ENCODE results near the gene ATG4B.
"Not testable (repeated sequence)": the region's sequence is repeated elsewhere in the genome, so short reads cannot be mapped to it uniquely, and the experiment has no call there.

The ATG4B gene

DNA sequence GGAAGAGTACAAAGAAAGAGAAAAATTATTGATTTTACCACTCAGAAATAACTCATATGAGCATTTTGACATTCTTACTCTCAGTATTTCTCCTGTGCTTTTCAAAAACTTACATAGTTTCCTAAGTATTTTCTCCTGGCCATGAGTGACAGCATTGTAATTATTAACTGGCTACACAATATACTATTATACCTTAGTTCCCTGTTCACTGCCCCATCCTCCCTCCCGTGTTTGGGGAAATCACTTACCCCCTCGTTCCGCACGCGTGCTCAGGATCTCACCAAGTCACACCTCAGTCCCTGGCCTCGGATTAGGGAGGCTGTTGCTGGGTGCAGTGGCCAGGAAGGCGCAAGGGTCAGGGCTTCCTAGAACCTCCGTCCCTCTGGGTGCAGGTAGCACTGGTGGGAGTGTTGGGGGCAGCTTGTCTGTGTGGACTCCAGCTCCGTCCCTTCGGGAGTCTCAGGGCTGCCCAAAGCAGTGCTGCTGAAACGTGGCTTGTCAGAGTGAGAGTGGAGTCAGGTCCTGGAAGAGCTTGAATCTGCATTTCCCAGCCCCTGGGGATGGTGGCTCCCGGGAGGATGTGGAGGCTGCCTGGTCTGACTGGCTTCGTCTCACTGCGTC lies 23.2 kb downstream of the ATG4B start:
- no peaks in the 10 kb centered on the region for H3K27me3 ChIP-seq (ENCODE audit: insufficient read depth, low read depth, severe bottlenecking)
- no peak overlapping the region for H3K27ac ChIP-seq
- DNase-seq: no peak
- no peaks in the 10 kb centered on the region for H3K9me3 ChIP-seq (ENCODE audit: severe bottlenecking)
- peaks cover 42% of the 10 kb centered on the region for H3K36me3 ChIP-seq
- TF ChIP-seq, protein P1, sequence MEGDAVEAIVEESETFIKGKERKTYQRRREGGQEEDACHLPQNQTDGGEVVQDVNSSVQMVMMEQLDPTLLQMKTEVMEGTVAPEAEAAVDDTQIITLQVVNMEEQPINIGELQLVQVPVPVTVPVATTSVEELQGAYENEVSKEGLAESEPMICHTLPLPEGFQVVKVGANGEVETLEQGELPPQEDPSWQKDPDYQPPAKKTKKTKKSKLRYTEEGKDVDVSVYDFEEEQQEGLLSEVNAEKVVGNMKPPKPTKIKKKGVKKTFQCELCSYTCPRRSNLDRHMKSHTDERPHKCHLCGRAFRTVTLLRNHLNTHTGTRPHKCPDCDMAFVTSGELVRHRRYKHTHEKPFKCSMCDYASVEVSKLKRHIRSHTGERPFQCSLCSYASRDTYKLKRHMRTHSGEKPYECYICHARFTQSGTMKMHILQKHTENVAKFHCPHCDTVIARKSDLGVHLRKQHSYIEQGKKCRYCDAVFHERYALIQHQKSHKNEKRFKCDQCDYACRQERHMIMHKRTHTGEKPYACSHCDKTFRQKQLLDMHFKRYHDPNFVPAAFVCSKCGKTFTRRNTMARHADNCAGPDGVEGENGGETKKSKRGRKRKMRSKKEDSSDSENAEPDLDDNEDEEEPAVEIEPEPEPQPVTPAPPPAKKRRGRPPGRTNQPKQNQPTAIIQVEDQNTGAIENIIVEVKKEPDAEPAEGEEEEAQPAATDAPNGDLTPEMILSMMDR (IDR thresholded peaks at IDR 0.05; ENCODE audit: low read depth, low read length): no peak
- H3K4me3 ChIP-seq (ENCODE audit: low read depth, low read length): no peak overlapping the region

DNA sequence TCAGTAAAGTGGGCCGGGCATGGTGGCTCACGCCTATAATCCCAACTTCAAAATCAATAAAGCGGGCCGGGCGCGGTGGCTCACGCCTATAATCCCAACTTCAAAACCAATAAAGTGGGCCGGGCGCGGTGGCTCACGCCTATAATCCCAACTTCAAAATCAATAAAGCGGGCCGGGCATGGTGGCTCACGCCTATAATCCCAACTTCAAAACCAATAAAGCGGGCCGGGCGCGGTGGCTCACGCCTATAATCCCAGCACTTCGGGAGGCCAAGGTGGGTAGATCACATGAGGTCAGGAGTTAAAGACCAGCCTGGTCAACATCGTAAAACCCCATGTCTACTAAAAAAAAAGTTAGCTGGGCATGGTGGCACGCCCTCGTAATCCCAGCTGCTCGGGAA lies 25.2 kb downstream of the ATG4B start:
- H3K27ac ChIP-seq; H3K9me3 ChIP-seq (ENCODE audit: severe bottlenecking); DNase-seq; H3K27me3 ChIP-seq (ENCODE audit: insufficient read depth, low read depth, severe bottlenecking); H3K4me3 ChIP-seq (ENCODE audit: low read depth, low read length): not testable (repeated sequence)
- H3K36me3 ChIP-seq: peaks cover 44% of the 10 kb centered on the region

DNA sequence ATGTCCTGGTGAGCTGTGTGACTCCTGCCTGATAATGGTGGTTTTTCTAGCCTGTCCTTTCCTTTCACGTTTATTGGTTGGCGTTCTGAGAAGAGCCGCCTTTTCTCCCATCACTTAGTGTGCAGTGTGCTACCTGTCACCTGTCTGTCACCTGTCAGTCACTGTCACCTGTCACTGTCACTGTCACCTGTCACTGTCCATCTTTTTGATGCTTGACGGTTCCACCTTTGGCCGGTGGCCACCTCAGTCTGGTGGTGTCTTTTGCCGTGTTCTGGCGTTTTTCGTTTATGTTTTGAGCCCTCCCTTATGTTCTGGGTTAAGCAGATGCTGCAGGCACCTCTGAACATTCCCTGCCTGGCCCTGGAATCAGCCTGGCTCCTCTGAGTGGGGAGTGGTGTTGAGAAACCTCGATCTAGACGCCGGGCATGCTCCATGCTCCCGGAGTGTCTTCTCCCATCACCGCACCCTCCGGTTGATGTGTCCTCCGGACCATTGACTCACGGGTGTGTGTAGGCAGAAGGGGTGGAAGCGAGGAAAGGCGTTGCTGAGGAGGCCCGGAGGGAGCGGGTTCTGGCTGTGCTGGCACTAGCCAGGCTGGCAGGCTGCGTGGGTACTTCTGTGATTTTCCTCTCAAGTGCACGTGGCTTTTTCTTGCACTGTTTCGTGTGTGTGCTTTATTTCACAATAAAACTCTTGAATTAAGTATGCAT lies 28.4 kb downstream of the ATG4B start:
- Histone ChIP-seq H3K4me3 (ENCODE audit: low read depth, low read length) (no peak overlapping the region), H3K36me3 (peaks cover 45% of the 10 kb centered on the region), H3K27me3 (ENCODE audit: insufficient read depth, low read depth, severe bottlenecking) (no peaks in the 10 kb centered on the region), H3K9me3 (ENCODE audit: severe bottlenecking) (no peaks in the 10 kb centered on the region), H3K27ac (no peak overlapping the region)
- DNase-seq: no peak
- TF ChIP-seq, protein P1 (IDR thresholded peaks at IDR 0.05; ENCODE audit: low read depth, low read length): no peak

DNA sequence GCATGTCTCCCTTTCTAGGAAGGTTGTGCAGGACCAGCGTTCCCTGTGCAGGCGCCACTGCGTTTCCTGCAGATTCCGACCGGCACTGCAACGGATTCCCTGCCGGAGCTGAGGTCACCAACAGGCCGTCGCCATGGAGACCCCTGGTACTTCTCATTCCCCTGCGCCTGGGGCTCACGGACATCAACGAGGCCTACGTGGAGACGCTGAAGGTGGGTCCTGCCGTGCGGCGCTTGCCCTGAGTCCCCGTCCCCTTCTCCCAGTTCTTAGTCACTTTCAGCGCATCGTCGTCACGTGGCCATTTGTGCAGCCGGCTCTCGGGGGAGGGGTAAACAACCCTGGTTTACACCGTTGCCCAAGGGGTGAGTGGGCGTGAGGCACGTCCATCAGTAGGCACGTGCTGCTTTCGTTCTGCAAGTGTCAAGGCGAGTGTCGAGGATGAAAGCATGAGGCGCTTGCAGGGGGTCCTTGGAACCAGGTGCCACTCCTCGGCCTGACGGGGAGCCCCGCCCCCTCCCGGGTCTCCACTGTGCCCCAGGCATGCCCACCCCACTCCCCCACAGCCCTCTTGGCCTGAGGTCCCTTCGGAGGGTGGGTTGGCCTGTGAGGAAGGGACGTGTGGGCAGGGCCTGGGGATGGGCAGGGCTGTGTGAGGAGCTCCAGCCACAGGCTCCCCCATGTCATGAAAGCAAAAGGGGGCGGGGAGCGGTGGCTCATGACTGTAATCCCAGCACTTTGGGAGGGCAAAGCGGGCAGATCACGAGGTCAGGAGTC lies 29.3 kb downstream of the ATG4B start:
- H3K9me3 ChIP-seq (ENCODE audit: severe bottlenecking): no peaks in the 10 kb centered on the region
- H3K4me3 ChIP-seq (ENCODE audit: low read depth, low read length): no peak overlapping the region
- H3K27me3 ChIP-seq (ENCODE audit: insufficient read depth, low read depth, severe bottlenecking): no peaks in the 10 kb centered on the region
- DNase-seq: peak; percentile 60
- peaks cover 46% of the 10 kb centered on the region for H3K36me3 ChIP-seq
- TF ChIP-seq, protein P1 (IDR thresholded peaks at IDR 0.05; ENCODE audit: low read depth, low read length): no peak
- no peak overlapping the region for H3K27ac ChIP-seq

DNA sequence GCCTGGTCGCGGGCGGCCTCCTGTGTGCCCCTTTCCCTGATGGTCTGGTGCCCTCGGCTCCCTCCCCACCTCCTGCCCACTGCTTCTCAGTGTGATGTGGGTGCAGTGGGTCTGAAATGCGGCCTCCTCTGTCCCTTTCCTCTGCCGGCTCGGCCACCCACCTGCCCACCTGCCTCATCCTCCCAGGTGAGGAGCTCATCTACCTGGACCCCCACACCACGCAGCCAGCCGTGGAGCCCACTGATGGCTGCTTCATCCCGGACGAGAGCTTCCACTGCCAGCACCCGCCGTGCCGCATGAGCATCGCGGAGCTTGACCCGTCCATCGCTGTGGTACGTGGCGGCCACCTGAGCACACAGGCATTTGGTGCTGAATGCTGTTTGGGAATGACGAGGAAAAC lies 30.9 kb downstream of the ATG4B start:
- H3K27ac ChIP-seq: no peak overlapping the region
- TF ChIP-seq, protein P1 (IDR thresholded peaks at IDR 0.05; ENCODE audit: low read depth, low read length): no peak
- H3K27me3 ChIP-seq (ENCODE audit: insufficient read depth, low read depth, severe bottlenecking): no peaks in the 10 kb centered on the region
- no peak for DNase-seq
- peaks cover 53% of the 10 kb centered on the region for H3K36me3 ChIP-seq
- H3K9me3 ChIP-seq (ENCODE audit: severe bottlenecking): no peaks in the 10 kb centered on the region
- no peak overlapping the region for H3K4me3 ChIP-seq (ENCODE audit: low read depth, low read length)

DNA sequence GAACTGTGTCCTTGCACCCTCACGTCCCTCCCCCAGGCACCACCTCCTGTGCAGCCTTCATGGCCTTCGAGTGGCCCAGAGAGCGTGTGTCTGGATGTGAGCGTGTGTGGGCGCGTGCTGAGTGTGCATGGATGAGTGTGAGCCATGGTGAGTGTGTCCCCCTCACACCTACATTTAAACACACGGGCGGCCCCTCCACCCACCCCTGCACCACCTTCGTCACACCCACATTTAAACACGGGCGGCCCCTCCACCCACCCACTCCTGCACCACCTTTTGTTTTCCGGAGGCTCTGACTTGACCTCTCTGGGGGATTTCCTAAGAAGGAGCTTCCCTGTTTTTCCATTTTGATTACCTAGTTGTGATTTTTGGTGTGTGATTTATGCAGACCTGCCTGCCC lies 31.3 kb downstream of the ATG4B start:
- DNase-seq: no peak
- no peaks in the 10 kb centered on the region for H3K9me3 ChIP-seq (ENCODE audit: severe bottlenecking)
- TF ChIP-seq, protein P1 (IDR thresholded peaks at IDR 0.05; ENCODE audit: low read depth, low read length): no peak
- peaks cover 53% of the 10 kb centered on the region for H3K36me3 ChIP-seq
- no peak overlapping the region for H3K4me3 ChIP-seq (ENCODE audit: low read depth, low read length)
- H3K27ac ChIP-seq: no peak overlapping the region
- H3K27me3 ChIP-seq (ENCODE audit: insufficient read depth, low read depth, severe bottlenecking): no peaks in the 10 kb centered on the region

Measured in WERI-Rb-1 (cell line).